H1 (cell line): ENCODE data around the gene APEH.
"Not testable (repeated sequence)": the region's sequence is repeated elsewhere in the genome, so short reads cannot be mapped to it uniquely, and the experiment has no call there.

ENCODE experiments used
- CEBPB ChIP-seq: IDR thresholded peaks from 2 replicates; pipeline ENCODE4 v1.6.1; 2012; ENCODE audit warnings: low read depth, low read length
- EGR1 ChIP-seq: IDR thresholded peaks from 2 replicates; pipeline ENCODE4 v1.6.1; 2011; ENCODE audit warnings: low read depth, low read length, borderline replicate concordance
- FOSL1 ChIP-seq: IDR thresholded peaks from 2 replicates; pipeline ENCODE4 v1.6.1; 2011; ENCODE audit warnings: mild to moderate bottlenecking, low read depth, low read length, moderate library complexity; ENCODE audit not compliant: insufficient read depth
- HDAC2 ChIP-seq, 2 experiments: fragments of 300-600 bp in 1 of 2; sonication (generic) in 1 of 2; IDR thresholded peaks; 2 replicates each; pipeline ENCODE4 v1.6.1; 2011 to 2012; ENCODE audit warnings: low read depth in 2 of 2, low read length in 2 of 2, mild to moderate bottlenecking in 2 of 2, moderate library complexity in 2 of 2, borderline replicate concordance in 1 of 2, inconsistent platforms in 1 of 2
- JUND ChIP-seq: IDR thresholded peaks from 2 replicates; pipeline ENCODE4 v1.6.1; 2011; ENCODE audit warnings: mild to moderate bottlenecking, improper control_type of control experiment, low read length
- POLR2A ChIP-seq, 2 experiments: IDR thresholded peaks; 1 replicate in 1 of 2; 2 replicates in 1 of 2; pipeline ENCODE4 v1.6.1; 2011; ENCODE audit warnings: low read depth in 2 of 2, low read length in 2 of 2, mild to moderate bottlenecking in 2 of 2; ENCODE audit errors: control extremely low read depth in 1 of 2
- POLR2AphosphoS5 ChIP-seq: IDR thresholded peaks from 2 replicates; pipeline ENCODE4 v1.6.1; 2011; ENCODE audit warnings: low read depth, low read length
- SP2 ChIP-seq: IDR thresholded peaks from 2 replicates; pipeline ENCODE4 v1.6.1; 2012; ENCODE audit warnings: mild to moderate bottlenecking, low read length, inconsistent platforms
- TCF12 ChIP-seq: IDR thresholded peaks from 2 replicates; pipeline ENCODE4 v1.6.1; 2011; ENCODE audit warnings: low read depth, mild to moderate bottlenecking, low read length
- ZNF274 ChIP-seq: IDR thresholded peaks from 2 replicates; pipeline ENCODE4 v1.7.0; 2012; ENCODE audit warnings: low read length, borderline replicate concordance; ENCODE audit errors: extremely low read depth
- TF ChIP-seq, protein P1 (sequence below), 3 experiments: IDR thresholded peaks; 1 replicate in 2 of 3; 2 replicates in 1 of 3; pipeline versions ENCODE4 v1.5.1 to v1.6.1; 2011; ENCODE audit warnings: low read length in 3 of 3, mild to moderate bottlenecking in 3 of 3, inconsistent platforms in 2 of 3, low read depth in 1 of 3, moderate library complexity in 1 of 3; ENCODE audit not compliant: insufficient read depth in 1 of 3; ENCODE audit errors: control extremely low read depth in 1 of 3

DNA sequence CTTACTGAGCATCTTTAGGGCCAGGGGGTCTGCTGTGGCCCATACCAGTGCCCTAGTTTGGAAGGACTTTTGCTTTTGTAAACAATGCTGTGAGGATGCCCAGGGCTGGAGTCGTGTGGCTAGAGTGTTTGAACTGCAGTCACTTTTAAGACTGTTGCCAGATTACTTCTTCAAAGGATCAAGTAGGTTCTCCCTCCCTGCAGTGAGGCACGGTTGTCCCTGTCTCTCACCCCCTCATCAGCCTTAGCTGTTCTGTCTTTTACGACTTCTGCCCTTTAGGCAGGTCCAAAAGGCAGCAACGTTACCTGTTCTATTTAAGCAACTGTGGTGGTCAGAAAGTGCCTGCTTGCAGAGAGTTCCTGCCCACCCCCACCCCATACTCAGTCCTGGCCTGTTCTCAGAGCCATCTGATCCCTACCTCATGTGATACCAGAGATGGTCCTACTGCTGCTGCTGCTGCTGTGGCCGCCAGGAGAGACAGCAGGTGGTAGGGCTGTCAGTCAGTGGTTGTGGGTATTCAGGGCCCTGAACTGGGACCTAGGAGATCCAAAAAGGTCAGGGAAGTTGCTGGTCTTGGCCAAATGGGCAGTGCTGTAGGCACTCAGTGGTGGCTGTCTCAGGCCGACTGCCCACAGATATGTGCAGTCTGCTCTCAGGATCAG, 20.4 kb downstream of the APEH start:
- TF ChIP-seq POLR2A (IDR thresholded peaks at IDR 0.05; ENCODE audit: control extremely low read depth in 1 of 2, low read depth in 2 of 2, low read length in 2 of 2); ZNF274; CEBPB; FOSL1; JUND; POLR2AphosphoS5; HDAC2 (IDR thresholded peaks at IDR 0.05; ENCODE audit: borderline replicate concordance in 1 of 2, low read depth in 2 of 2, low read length in 2 of 2); EGR1; SP2; TCF12: not testable (repeated sequence)
- TF ChIP-seq, protein P1, sequence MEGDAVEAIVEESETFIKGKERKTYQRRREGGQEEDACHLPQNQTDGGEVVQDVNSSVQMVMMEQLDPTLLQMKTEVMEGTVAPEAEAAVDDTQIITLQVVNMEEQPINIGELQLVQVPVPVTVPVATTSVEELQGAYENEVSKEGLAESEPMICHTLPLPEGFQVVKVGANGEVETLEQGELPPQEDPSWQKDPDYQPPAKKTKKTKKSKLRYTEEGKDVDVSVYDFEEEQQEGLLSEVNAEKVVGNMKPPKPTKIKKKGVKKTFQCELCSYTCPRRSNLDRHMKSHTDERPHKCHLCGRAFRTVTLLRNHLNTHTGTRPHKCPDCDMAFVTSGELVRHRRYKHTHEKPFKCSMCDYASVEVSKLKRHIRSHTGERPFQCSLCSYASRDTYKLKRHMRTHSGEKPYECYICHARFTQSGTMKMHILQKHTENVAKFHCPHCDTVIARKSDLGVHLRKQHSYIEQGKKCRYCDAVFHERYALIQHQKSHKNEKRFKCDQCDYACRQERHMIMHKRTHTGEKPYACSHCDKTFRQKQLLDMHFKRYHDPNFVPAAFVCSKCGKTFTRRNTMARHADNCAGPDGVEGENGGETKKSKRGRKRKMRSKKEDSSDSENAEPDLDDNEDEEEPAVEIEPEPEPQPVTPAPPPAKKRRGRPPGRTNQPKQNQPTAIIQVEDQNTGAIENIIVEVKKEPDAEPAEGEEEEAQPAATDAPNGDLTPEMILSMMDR (IDR thresholded peaks at IDR 0.05; ENCODE audit: control extremely low read depth in 1 of 3, insufficient read depth in 1 of 3, low read depth in 1 of 3, low read length in 3 of 3) = not testable (repeated sequence)
